Osteoblast (primary cell): ENCODE data around the gene FAM120B. TPM values are rescaled to one million over a fixed set of nuclear protein-coding genes. Genes with fewer than 3 reads are reported as not detected.

ENCODE experiments used
- DNase-seq: peaks from one replicate; pipeline ENCODE4 v3.0.0; 2011; ENCODE audit warnings: low spot score, mixed read lengths; ENCODE audit not compliant: insufficient read length; ENCODE audit errors: missing footprints
- H2AFZ ChIP-seq: 2 replicates; pipeline ENCODE4 v1.6.0; 2011; ENCODE audit warnings: mild to moderate bottlenecking, low read length
- H3K27ac ChIP-seq: 2 replicates; pipeline ENCODE4 v1.5.1; 2011; ENCODE audit warnings: mild to moderate bottlenecking, low read depth, low read length, moderate library complexity
- H3K27me3 ChIP-seq: 2 replicates; pipeline ENCODE4 v1.6.0; 2012; ENCODE audit warnings: mild to moderate bottlenecking, control low read depth, inconsistent platforms, low read length, moderate library complexity; ENCODE audit not compliant: insufficient read depth
- H3K36me3 ChIP-seq: 2 replicates; pipeline ENCODE4 v1.5.1; 2011; ENCODE audit warnings: mild to moderate bottlenecking, low read length, control low read depth, moderate library complexity; ENCODE audit not compliant: insufficient read depth
- H3K4me1 ChIP-seq: 2 replicates; pipeline ENCODE4 v1.5.1; 2011; ENCODE audit warnings: mild to moderate bottlenecking, low read length, control low read depth, moderate library complexity; ENCODE audit not compliant: insufficient read depth
- H3K4me2 ChIP-seq: 2 replicates; pipeline ENCODE4 v1.6.0; 2011; ENCODE audit warnings: mild to moderate bottlenecking, low read length; ENCODE audit not compliant: insufficient read depth
- H3K4me3 ChIP-seq: fragments of 200-600 bp; sonication (generic); 3 replicates; pipeline ENCODE4 v1.5.1; 2012; ENCODE audit warnings: mild to moderate bottlenecking, low read length, inconsistent platforms; ENCODE audit not compliant: insufficient read depth
- H3K79me2 ChIP-seq: 2 replicates; pipeline ENCODE4 v1.6.0; 2012; ENCODE audit warnings: mild to moderate bottlenecking, low read length, control low read depth, inconsistent platforms; ENCODE audit not compliant: insufficient read depth
- H3K9me3 ChIP-seq: 2 replicates; pipeline ENCODE4 v1.5.1; 2011; ENCODE audit warnings: low read depth, low read length, control low read depth
- H4K20me1 ChIP-seq: 2 replicates; pipeline ENCODE4 v1.6.0; 2012; ENCODE audit warnings: mild to moderate bottlenecking, low read length, control low read depth; ENCODE audit not compliant: insufficient read depth
- total RNA-seq: library from RNA; depleted of rRNA; stranded (reverse); fragments of >200 nt; gene quantifications from 2 replicates; pipeline ENCODE4 v1.2.3, GENCODE V29; 2012
- TF ChIP-seq, protein P1 (sequence below): IDR thresholded peaks from 2 replicates; pipeline ENCODE4 v1.5.1; 2011; ENCODE audit warnings: mild to moderate bottlenecking, low read depth, low read length, moderate library complexity; ENCODE audit errors: extremely low read depth

The FAM120B gene
- total RNA-seq, 1 donor: 13.4 TPM

- H3K27me3 ChIP-seq: peaks cover 75% of the 10 kb centered on the region
- no peaks in the 10 kb centered on the region for H3K4me1 ChIP-seq
- no peaks in the 10 kb centered on the region for H3K36me3 ChIP-seq
- TF ChIP-seq, protein P1, sequence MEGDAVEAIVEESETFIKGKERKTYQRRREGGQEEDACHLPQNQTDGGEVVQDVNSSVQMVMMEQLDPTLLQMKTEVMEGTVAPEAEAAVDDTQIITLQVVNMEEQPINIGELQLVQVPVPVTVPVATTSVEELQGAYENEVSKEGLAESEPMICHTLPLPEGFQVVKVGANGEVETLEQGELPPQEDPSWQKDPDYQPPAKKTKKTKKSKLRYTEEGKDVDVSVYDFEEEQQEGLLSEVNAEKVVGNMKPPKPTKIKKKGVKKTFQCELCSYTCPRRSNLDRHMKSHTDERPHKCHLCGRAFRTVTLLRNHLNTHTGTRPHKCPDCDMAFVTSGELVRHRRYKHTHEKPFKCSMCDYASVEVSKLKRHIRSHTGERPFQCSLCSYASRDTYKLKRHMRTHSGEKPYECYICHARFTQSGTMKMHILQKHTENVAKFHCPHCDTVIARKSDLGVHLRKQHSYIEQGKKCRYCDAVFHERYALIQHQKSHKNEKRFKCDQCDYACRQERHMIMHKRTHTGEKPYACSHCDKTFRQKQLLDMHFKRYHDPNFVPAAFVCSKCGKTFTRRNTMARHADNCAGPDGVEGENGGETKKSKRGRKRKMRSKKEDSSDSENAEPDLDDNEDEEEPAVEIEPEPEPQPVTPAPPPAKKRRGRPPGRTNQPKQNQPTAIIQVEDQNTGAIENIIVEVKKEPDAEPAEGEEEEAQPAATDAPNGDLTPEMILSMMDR: no peak
- no peaks in the 10 kb centered on the region for H4K20me1 ChIP-seq
- H3K4me3 ChIP-seq: no peak overlapping the region
- H3K4me2 ChIP-seq: no peak overlapping the region
- H2AFZ ChIP-seq: no peak overlapping the region
- no peaks in the 10 kb centered on the region for H3K79me2 ChIP-seq
- no peaks in the 10 kb centered on the region for H3K9me3 ChIP-seq
- no peak overlapping the region for H3K27ac ChIP-seq
- peak; percentile 61 for DNase-seq
Measured at GRCh38 chr6:170296746-170297575, 9.6 kb upstream of the FAM120B start.

- Histone ChIP-seq H2AFZ (no peak overlapping the region), H3K79me2 (no peaks in the 10 kb centered on the region), H3K36me3 (no peaks in the 10 kb centered on the region), H3K9me3 (no peaks in the 10 kb centered on the region), H3K27ac (no peak overlapping the region), H3K4me1 (no peaks in the 10 kb centered on the region), H3K4me2 (no peak overlapping the region), H4K20me1 (no peaks in the 10 kb centered on the region), H3K27me3 (peaks cover 67% of the 10 kb centered on the region), H3K4me3 (no peak overlapping the region)
- TF ChIP-seq, protein P1: no peak
- DNase-seq: peak; percentile 49
Measured at GRCh38 chr6:170297576-170298330, 8.8 kb upstream of the FAM120B start.

- Histone ChIP-seq H2AFZ (no peak overlapping the region), H3K27ac (no peak overlapping the region), H3K36me3 (no peaks in the 10 kb centered on the region), H3K9me3 (no peaks in the 10 kb centered on the region), H3K4me3 (no peak overlapping the region), H3K27me3 (peaks cover 58% of the 10 kb centered on the region), H3K79me2 (no peaks in the 10 kb centered on the region), H3K4me1 (no peaks in the 10 kb centered on the region), H4K20me1 (no peaks in the 10 kb centered on the region), H3K4me2 (no peak overlapping the region)
- TF ChIP-seq, protein P1: no peak
- no peak for DNase-seq
Measured at GRCh38 chr6:170298688-170299087, 7.9 kb upstream of the FAM120B start.

- Histone ChIP-seq H3K27me3 (peaks cover 33% of the 10 kb centered on the region), H2AFZ (no peak overlapping the region)
- TF ChIP-seq, protein P1: no peak
Measured at GRCh38 chr6:170301184-170301583, 5.4 kb upstream of the FAM120B start.

More at GRCh38 chr6:170301184-170301583, 5.4 kb upstream of the FAM120B start:
- H4K20me1 ChIP-seq: no peaks in the 10 kb centered on the region
- peaks cover 6% of the 10 kb centered on the region for H3K4me1 ChIP-seq
- H3K79me2 ChIP-seq: peaks cover 6% of the 10 kb centered on the region
- no peaks in the 10 kb centered on the region for H3K36me3 ChIP-seq
- no peak overlapping the region for H3K4me2 ChIP-seq
- H3K9me3 ChIP-seq: no peaks in the 10 kb centered on the region
- no peak overlapping the region for H3K27ac ChIP-seq
- no peak for DNase-seq
- H3K4me3 ChIP-seq: no peak overlapping the region
